PFSK-1 (cell line): ENCODE data around the gene WDR64.

Experiments
- FOXP2 ChIP-seq: optimal IDR thresholded peaks from 2 replicates; pipeline ENCODE3; 2011; ENCODE audit warnings: borderline replicate concordance, control low read depth, inconsistent platforms; ENCODE audit not compliant: insufficient read depth; ENCODE audit errors: extremely low read length, extremely low read depth
- POLR2AphosphoS5 ChIP-seq: IDR thresholded peaks from 2 replicates; pipeline ENCODE4 v1.6.1; 2012; ENCODE audit warnings: low read depth, mild to moderate bottlenecking, control low read depth, low read length, moderate library complexity
- REST ChIP-seq, 2 experiments: IDR thresholded peaks; 2 replicates each; pipeline versions ENCODE4 v1.6.1 to v1.8.0; 2011 to 2012; ENCODE audit warnings: low read depth in 2 of 2, low read length in 2 of 2, control low read depth in 1 of 2, inconsistent platforms in 1 of 2, mild to moderate bottlenecking in 1 of 2, moderate library complexity in 1 of 2; ENCODE audit not compliant: insufficient read depth in 1 of 2
- SIN3A ChIP-seq: IDR thresholded peaks from 2 replicates; pipeline ENCODE4 v1.6.1; 2012; ENCODE audit warnings: mild to moderate bottlenecking, low read length, moderate library complexity, borderline replicate concordance; ENCODE audit not compliant: insufficient read depth
- TAF1 ChIP-seq: IDR thresholded peaks from 2 replicates; pipeline ENCODE4 v1.6.1; 2012; ENCODE audit warnings: low read length, control low read depth, borderline replicate concordance; ENCODE audit not compliant: insufficient read depth

Gene WDR64

GRCh38 chr1:241701483-241702295 lies 49.6 kb downstream of the WDR64 start:
- TF ChIP-seq POLR2AphosphoS5 = no peak
- no peak for TF ChIP-seq REST (IDR thresholded peaks at IDR 0.05; ENCODE audit: insufficient read depth in 1 of 2, low read depth in 2 of 2, low read length in 2 of 2)
- TF ChIP-seq SIN3A = no peak
- TF ChIP-seq FOXP2 = no peak

GRCh38 chr1:241702442-241703373 lies 50.6 kb downstream of the WDR64 start:
- TF ChIP-seq REST (IDR thresholded peaks at IDR 0.05; ENCODE audit: insufficient read depth in 1 of 2, low read depth in 2 of 2, low read length in 2 of 2) (no peak), TAF1 (no peak), FOXP2 (no peak), POLR2AphosphoS5 (no peak), SIN3A (no peak)

- no peak for TF ChIP-seq REST (IDR thresholded peaks at IDR 0.05; ENCODE audit: insufficient read depth in 1 of 2, low read depth in 2 of 2, low read length in 2 of 2)
- TF ChIP-seq POLR2AphosphoS5 = no peak
- TF ChIP-seq TAF1 = no peak
- no peak for TF ChIP-seq FOXP2
- TF ChIP-seq SIN3A = no peak
Observed at GRCh38 chr1:241706257-241706656, 54.2 kb downstream of the WDR64 start.

GRCh38 chr1:241706967-241707366 lies 54.9 kb downstream of the WDR64 start:
- TF ChIP-seq TAF1 = no peak
- TF ChIP-seq POLR2AphosphoS5 = no peak
- TF ChIP-seq SIN3A = no peak
- TF ChIP-seq REST (IDR thresholded peaks at IDR 0.05; ENCODE audit: insufficient read depth in 1 of 2, low read depth in 2 of 2, low read length in 2 of 2) = no peak
- TF ChIP-seq FOXP2 = no peak
